T-cell (primary cell): ENCODE results near the gene CCDC88C. TPM values are rescaled to one million over a fixed set of nuclear protein-coding genes. Genes with fewer than 3 reads are reported as not detected.

Experiments used
- ATAC-seq, 4 experiments: fragments of 200-7000 bp in 3 of 4; fragments of 150-1000 bp in 1 of 4; cut with Tn5 transposase; replicated peaks in 1 of 4; 1 replicate in 3 of 4; 2 replicates in 1 of 4; pipeline ENCODE4 v1.10.0; 2021; ENCODE audit warnings: moderate library complexity in 3 of 4, mild to moderate bottlenecking in 2 of 4, moderate number of reproducible peaks in 1 of 4
- CTCF ChIA-PET, 2 donors: fragments of 300-600 bp; sonication (Branson Sonifier 250); formaldehyde crosslinking; loops; one replicate each; lab custom pipeline; 2022; ENCODE audit warnings: antibody characterized with exemption in 2 of 2; lab: Charles Lee
- POLR2A ChIA-PET, 2 donors: fragments of 300-600 bp; sonication (Branson Sonifier 250); formaldehyde crosslinking; loops; one replicate each; lab custom pipeline; 2022; ENCODE audit warnings: antibody characterized with exemption in 2 of 2; lab: Charles Lee
- DNase-seq, 35 experiments: peaks; one replicate each; pipeline versions ENCODE4 v3.0.0 to v3.0.0-alpha.2; 2013 to 2023
- H3K27ac ChIP-seq: one replicate; pipeline ENCODE4 v1.5.1; 2013; ENCODE audit warnings: low read length
- H3K27me3 ChIP-seq, 2 experiments: replicated peaks in 1 of 2; 1 replicate in 1 of 2; 2 replicates in 1 of 2; pipeline versions ENCODE4 v1.6.1 to v1.7.0; 2013; ENCODE audit warnings: low read length in 1 of 2, mixed read lengths in 1 of 2; ENCODE audit not compliant: control insufficient read depth in 2 of 2, insufficient read depth in 2 of 2; ENCODE audit errors: extremely low read depth in 1 of 2
- H3K36me3 ChIP-seq, 2 donors: 1 replicate in 1 of 2; 2 replicates in 1 of 2; pipeline versions ENCODE4 v1.6.1 to v1.7.0; 2013; ENCODE audit warnings: low read length in 1 of 2; ENCODE audit not compliant: control insufficient read depth in 2 of 2, insufficient read depth in 1 of 2; ENCODE audit errors: extremely low read depth in 1 of 2
- H3K4me1 ChIP-seq, 2 experiments: 1 replicate in 1 of 2; 2 replicates in 1 of 2; pipeline versions ENCODE4 v1.6.1 to v1.7.0; 2013; ENCODE audit warnings: low read length in 2 of 2, mixed read lengths in 1 of 2; ENCODE audit not compliant: insufficient read depth in 2 of 2, control insufficient read depth in 1 of 2; ENCODE audit errors: extremely low read depth in 1 of 2
- H3K4me3 ChIP-seq, 2 donors: 1 replicate in 1 of 2; 2 replicates in 1 of 2; pipeline versions ENCODE4 v1.5.1 to v1.7.0; 2013; ENCODE audit warnings: mild to moderate bottlenecking in 2 of 2, low read length in 1 of 2, moderate library complexity in 1 of 2; ENCODE audit not compliant: control insufficient read depth in 1 of 2; ENCODE audit errors: extremely low read depth in 1 of 2
- H3K9me3 ChIP-seq: 2 replicates; pipeline ENCODE4 v1.7.0; 2013
- H3K27ac Mint-ChIP-seq, 2 donors: one replicate each; pipeline ENCODE4 v1.8.0; 2020 to 2021; ENCODE audit warnings: mild to moderate bottlenecking in 2 of 2, mixed read lengths in 2 of 2
- H3K27me3 Mint-ChIP-seq, 2 donors: one replicate each; pipeline ENCODE4 v1.8.0; 2021 to 2022; ENCODE audit warnings: mixed read lengths in 2 of 2
- H3K36me3 Mint-ChIP-seq: one replicate; pipeline ENCODE4 v1.8.0; 2021; ENCODE audit warnings: mixed read lengths
- H3K4me1 Mint-ChIP-seq, 3 donors: one replicate each; pipeline ENCODE4 v1.8.0; 2020 to 2022; ENCODE audit warnings: mixed read lengths in 3 of 3, mild to moderate bottlenecking in 1 of 3
- H3K4me3 Mint-ChIP-seq, 3 donors: one replicate each; pipeline ENCODE4 v1.8.0; 2020 to 2022; ENCODE audit warnings: mild to moderate bottlenecking in 3 of 3, mixed read lengths in 3 of 3, moderate library complexity in 3 of 3
- H3K9me3 Mint-ChIP-seq, 3 donors: one replicate each; pipeline ENCODE4 v1.8.0; 2020 to 2022; ENCODE audit warnings: mixed read lengths in 3 of 3
- WGBS: methylation state at CpG from one replicate; pipeline ENCODE4 v1.1.5; 2013; ENCODE audit warnings: missing lambda C conversion rate; ENCODE audit not compliant: insufficient coverage; 5-methylcytosine and 5-hydroxymethylcytosine counted together
- total RNA-seq, 35 experiments: library from RNA in 6 of 35; stranded (reverse) in 6 of 35; fragments of 120-200 nt in 1 of 35; gene quantifications; one replicate each; pipeline versions ENCODE4 v1.2.1 to v1.2.4 and lab custom pipeline; 2013 to 2026

The CCDC88C gene
- total RNA-seq, 5 donors from 2014 or later (not counting 1 experiment from before 2014, with no cell fraction given), result 260 to 368 (median 275) TPM

- H3K4me1 Mint-ChIP-seq, result peaks cover 16 to 21% (median 20%) of the 10 kb centered on the region in 3 donors
- WGBS, result 100% methylated on average over 3 of the region's 10 CpGs
- H3K36me3 ChIP-seq, result peaks cover 20 to 97% of the 10 kb centered on the region in 2 donors
- H3K4me3 ChIP-seq, result no peak overlapping the region
- H3K9me3 ChIP-seq, result no peaks in the 10 kb centered on the region
- no peak overlapping the region for H3K27ac ChIP-seq
- H3K27me3 Mint-ChIP-seq, result no peaks in the 10 kb centered on the region
- H3K4me3 Mint-ChIP-seq, result no peak overlapping the region
- no peaks in the 10 kb centered on the region for H3K27me3 ChIP-seq
- CTCF ChIA-PET, result no interaction called here
- H3K36me3 Mint-ChIP-seq, result peaks cover 66% of the 10 kb centered on the region
- ATAC-seq, result no peak
- H3K4me1 ChIP-seq, result peaks cover 0 to 18% of the 10 kb centered on the region in 2 experiments
- POLR2A ChIA-PET, result interaction anchor here in 1 of 2 donors (0.5 kb wide), 1 partner anchor 9 kb away, joined by 7 read pairs; no protein-coding TSS in a partner anchor
- peak overlapping the region; percentile 72 to 85 for H3K27ac Mint-ChIP-seq
- no peak for DNase-seq
- no peaks in the 10 kb centered on the region for H3K9me3 Mint-ChIP-seq
Measured at GRCh38 chr14:91300283-91300895, 117.2 kb downstream of the CCDC88C start.

- Mint-ChIP-seq H3K27me3 (no peaks in the 10 kb centered on the region), H3K27ac (peak overlapping the region; percentile 2 to 64), H3K4me1 (peaks cover 11 to 20% (median 19%) of the 10 kb centered on the region in 3 donors), H3K9me3 (no peaks in the 10 kb centered on the region), H3K4me3 (no peak overlapping the region), H3K36me3 (peaks cover 58% of the 10 kb centered on the region)
- H3K27me3 ChIP-seq, result no peaks in the 10 kb centered on the region
- no peak overlapping the region for H3K4me3 ChIP-seq
- CTCF ChIA-PET, result no interaction called here
- H3K36me3 ChIP-seq, result peaks cover 25 to 97% of the 10 kb centered on the region in 2 donors
- no peaks in the 10 kb centered on the region for H3K9me3 ChIP-seq
- ATAC-seq, result no peak
- peaks cover 0 to 18% of the 10 kb centered on the region in 2 experiments for H3K4me1 ChIP-seq
- H3K27ac ChIP-seq, result no peak overlapping the region
- WGBS, result 97% methylated on average over 26 of the region's 31 CpGs
- POLR2A ChIA-PET, result interaction anchor here in 1 of 2 donors (0.5 kb wide), 1 partner anchor 10 kb away, joined by 7 read pairs; no protein-coding TSS in a partner anchor
- DNase-seq, result no peak
Measured at GRCh38 chr14:91299121-91300115, 118.2 kb downstream of the CCDC88C start.

GRCh38 chr14:91298576-91298975 is 119.0 kb downstream of the CCDC88C start:
- ChIA-PET CTCF (no interaction called here), POLR2A (no interaction called here)
- no peak overlapping the region for H3K4me3 Mint-ChIP-seq
- H3K9me3 Mint-ChIP-seq, result no peaks in the 10 kb centered on the region
- Histone ChIP-seq H3K4me3 (no peak overlapping the region), H3K27ac (no peak overlapping the region), H3K4me1 (peaks cover 0 to 21% of the 10 kb centered on the region in 2 experiments), H3K9me3 (no peaks in the 10 kb centered on the region), H3K27me3 (no peaks in the 10 kb centered on the region), H3K36me3 (peaks cover 33 to 97% of the 10 kb centered on the region in 2 donors)
- H3K27ac Mint-ChIP-seq, result peak overlapping the region in 1 of 2 donors; percentile 2
- peaks cover 15 to 20% (median 17%) of the 10 kb centered on the region in 3 donors for H3K4me1 Mint-ChIP-seq
- WGBS, result 97% methylated on average over 4 of the region's 11 CpGs
- ATAC-seq (no peak), DNase-seq (no peak)
- H3K27me3 Mint-ChIP-seq, result no peaks in the 10 kb centered on the region
- H3K36me3 Mint-ChIP-seq, result peaks cover 65% of the 10 kb centered on the region

GRCh38 chr14:91297081-91297711 is 120.4 kb downstream of the CCDC88C start:
- peaks cover 33 to 97% of the 10 kb centered on the region in 2 donors for H3K36me3 ChIP-seq
- no peak overlapping the region for H3K4me3 ChIP-seq
- 93% methylated on average over 15 of the region's 16 CpGs for WGBS
- no peaks in the 10 kb centered on the region for H3K27me3 ChIP-seq
- Mint-ChIP-seq H3K27me3 (no peaks in the 10 kb centered on the region), H3K4me3 (no peak overlapping the region), H3K36me3 (peaks cover 73% of the 10 kb centered on the region), H3K4me1 (peaks cover 10 to 17% (median 15%) of the 10 kb centered on the region in 3 donors), H3K9me3 (no peaks in the 10 kb centered on the region), H3K27ac (peak overlapping the region; percentile 22 to 43)
- ChIA-PET CTCF (interaction anchor here in 1 of 2 donors (0.5 to 1.3 kb wide), 3 partner anchors 10 to 158 kb away, joined by 3 to 4 read pairs (median 4); no protein-coding TSS in a partner anchor), POLR2A (interaction anchor here in 1 of 2 donors (0.6 kb wide), 1 partner anchor 250 kb away, joined by 4 read pairs; no protein-coding TSS in a partner anchor)
- ATAC-seq (no peak), DNase-seq (no peak)
- peaks cover 0 to 11% of the 10 kb centered on the region in 2 experiments for H3K4me1 ChIP-seq
- no peak overlapping the region for H3K27ac ChIP-seq
- no peaks in the 10 kb centered on the region for H3K9me3 ChIP-seq

- H3K36me3 Mint-ChIP-seq, result peaks cover 74% of the 10 kb centered on the region
- Histone ChIP-seq H3K4me1 (peaks cover 0 to 9% of the 10 kb centered on the region in 2 experiments), H3K9me3 (no peaks in the 10 kb centered on the region), H3K36me3 (peaks cover 37 to 97% of the 10 kb centered on the region in 2 donors), H3K27ac (no peak overlapping the region), H3K27me3 (no peaks in the 10 kb centered on the region), H3K4me3 (no peak overlapping the region)
- H3K4me1 Mint-ChIP-seq, result peaks cover 4 to 9% (median 9%) of the 10 kb centered on the region in 3 donors
- ChIA-PET POLR2A (no interaction called here), CTCF (no interaction called here)
- H3K9me3 Mint-ChIP-seq, result no peaks in the 10 kb centered on the region
- DNase-seq, result no peak
- H3K4me3 Mint-ChIP-seq, result no peak overlapping the region
- H3K27ac Mint-ChIP-seq, result peak overlapping the region; percentile 43 to 52
- no peaks in the 10 kb centered on the region for H3K27me3 Mint-ChIP-seq
- ATAC-seq, result no peak
- WGBS, result 94% methylated on average over 12 of the region's 23 CpGs
Measured at GRCh38 chr14:91295851-91296796, 121.5 kb downstream of the CCDC88C start.
